Coronary artery (tissue), 2 donors: ENCODE measurements around the gene SDF4.

Source experiments
- DNase-seq: peaks from one replicate; pipeline ENCODE4 v3.0.0-alpha.2; 2017; ENCODE audit warnings: low spot score
- H3K27ac ChIP-seq, 2 donors: fragments of 200-600 bp; sonication (generic); one replicate each; pipeline ENCODE4 v1.5.1; 2016 to 2019
- H3K4me3 ChIP-seq: fragments of 200-600 bp; sonication (generic); 2 replicates; pipeline ENCODE4 v1.5.1; 2016; ENCODE audit warnings: mild to moderate bottlenecking, moderate library complexity
- TF ChIP-seq, protein P1 (sequence below): fragments of 200-600 bp; sonication (generic); IDR thresholded peaks from one replicate; pipeline ENCODE4 v1.5.1; 2019; ENCODE audit warnings: antibody characterized with exemption

Gene SDF4

DNA sequence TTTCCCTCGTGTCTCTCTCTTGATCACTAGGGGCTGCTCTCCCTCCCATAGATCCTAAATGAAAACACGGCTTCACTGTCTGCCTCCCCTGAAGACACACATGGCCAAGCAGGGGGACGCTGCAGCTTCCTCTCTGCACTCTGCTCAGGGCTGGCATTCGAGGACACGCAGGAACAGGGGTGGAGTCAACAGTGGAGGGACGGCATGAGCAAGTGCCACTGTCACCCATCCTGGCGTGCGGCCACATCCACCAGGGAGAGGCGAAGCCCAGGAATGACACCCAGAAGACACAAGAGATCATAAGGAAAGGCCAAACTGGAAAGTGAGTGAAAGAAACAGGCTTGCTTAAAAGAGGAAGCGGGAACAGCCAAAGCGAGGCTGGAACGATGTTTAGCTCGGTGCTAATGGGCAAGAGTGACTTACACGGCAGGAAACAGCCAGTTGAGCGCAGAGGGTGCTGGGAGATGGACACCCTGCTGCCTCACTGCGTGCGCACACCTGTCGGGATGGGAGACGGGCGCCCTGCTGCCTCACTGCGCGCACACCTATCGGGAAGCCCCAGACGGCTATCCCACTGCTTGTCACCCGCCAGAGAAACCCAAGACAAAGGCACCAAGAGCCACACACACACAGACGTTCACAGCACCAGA lies 28.3 kb upstream of the SDF4 start:
- H3K27ac ChIP-seq = no peak overlapping the region
- H3K4me3 ChIP-seq = no peak overlapping the region
- TF ChIP-seq, protein P1, sequence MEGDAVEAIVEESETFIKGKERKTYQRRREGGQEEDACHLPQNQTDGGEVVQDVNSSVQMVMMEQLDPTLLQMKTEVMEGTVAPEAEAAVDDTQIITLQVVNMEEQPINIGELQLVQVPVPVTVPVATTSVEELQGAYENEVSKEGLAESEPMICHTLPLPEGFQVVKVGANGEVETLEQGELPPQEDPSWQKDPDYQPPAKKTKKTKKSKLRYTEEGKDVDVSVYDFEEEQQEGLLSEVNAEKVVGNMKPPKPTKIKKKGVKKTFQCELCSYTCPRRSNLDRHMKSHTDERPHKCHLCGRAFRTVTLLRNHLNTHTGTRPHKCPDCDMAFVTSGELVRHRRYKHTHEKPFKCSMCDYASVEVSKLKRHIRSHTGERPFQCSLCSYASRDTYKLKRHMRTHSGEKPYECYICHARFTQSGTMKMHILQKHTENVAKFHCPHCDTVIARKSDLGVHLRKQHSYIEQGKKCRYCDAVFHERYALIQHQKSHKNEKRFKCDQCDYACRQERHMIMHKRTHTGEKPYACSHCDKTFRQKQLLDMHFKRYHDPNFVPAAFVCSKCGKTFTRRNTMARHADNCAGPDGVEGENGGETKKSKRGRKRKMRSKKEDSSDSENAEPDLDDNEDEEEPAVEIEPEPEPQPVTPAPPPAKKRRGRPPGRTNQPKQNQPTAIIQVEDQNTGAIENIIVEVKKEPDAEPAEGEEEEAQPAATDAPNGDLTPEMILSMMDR = no peak
- DNase-seq = no peak

DNA sequence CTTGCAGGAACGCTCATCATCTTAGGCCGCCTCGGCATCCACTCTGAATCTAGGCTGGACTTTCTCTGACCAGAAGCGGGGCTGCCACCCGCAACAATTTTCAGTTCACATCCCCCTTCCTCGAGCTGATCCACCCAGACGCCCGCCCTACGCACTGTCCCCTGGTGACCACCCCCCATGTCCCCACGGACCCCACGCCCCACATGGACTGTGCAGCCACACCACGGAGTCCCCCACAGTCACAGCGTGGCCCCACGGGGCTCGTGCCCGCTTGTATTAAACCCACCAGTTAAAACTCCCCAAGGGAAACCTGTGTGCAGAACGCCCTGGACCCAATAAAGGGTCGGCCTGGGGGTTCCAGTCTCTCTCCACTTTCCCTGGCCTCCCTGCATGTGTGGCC lies 27.7 kb upstream of the SDF4 start:
- no peak overlapping the region for H3K4me3 ChIP-seq
- DNase-seq = no peak
- no peak overlapping the region for H3K27ac ChIP-seq
- TF ChIP-seq, protein P1 = no peak

DNA sequence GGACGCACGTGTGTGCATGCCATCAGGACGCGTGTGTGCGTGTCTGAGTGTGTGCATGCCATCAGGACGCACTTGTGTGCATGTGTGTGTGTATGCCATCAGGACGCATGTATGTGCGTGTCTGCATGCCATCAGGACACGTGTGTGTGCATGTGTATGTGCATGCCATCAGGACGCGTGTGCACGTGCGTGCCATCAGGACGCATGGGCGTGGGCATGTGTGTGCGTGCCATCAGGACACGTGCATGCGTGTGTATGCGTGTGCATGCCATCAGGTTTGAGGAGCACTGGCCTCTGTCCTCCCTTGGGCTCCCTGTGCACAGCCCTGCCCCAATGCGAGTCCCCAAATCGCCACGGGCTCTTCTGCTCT lies 27.3 kb upstream of the SDF4 start:
- TF ChIP-seq, protein P1 = no peak
- Histone ChIP-seq H3K4me3 (no peak overlapping the region), H3K27ac (no peak overlapping the region)
- no peak for DNase-seq

- no peak for DNase-seq
- TF ChIP-seq, protein P1 = no peak
- Histone ChIP-seq H3K27ac (no peak overlapping the region), H3K4me3 (no peak overlapping the region)
These were observed 25.4 kb upstream of the SDF4 start for GRCh38 chr1:1256956-1257871.

- Histone ChIP-seq H3K27ac (no peak overlapping the region), H3K4me3 (no peak overlapping the region)
- no peak for DNase-seq
- TF ChIP-seq, protein P1 = no peak
These were observed 23.8 kb upstream of the SDF4 start for GRCh38 chr1:1255611-1256010.

DNA sequence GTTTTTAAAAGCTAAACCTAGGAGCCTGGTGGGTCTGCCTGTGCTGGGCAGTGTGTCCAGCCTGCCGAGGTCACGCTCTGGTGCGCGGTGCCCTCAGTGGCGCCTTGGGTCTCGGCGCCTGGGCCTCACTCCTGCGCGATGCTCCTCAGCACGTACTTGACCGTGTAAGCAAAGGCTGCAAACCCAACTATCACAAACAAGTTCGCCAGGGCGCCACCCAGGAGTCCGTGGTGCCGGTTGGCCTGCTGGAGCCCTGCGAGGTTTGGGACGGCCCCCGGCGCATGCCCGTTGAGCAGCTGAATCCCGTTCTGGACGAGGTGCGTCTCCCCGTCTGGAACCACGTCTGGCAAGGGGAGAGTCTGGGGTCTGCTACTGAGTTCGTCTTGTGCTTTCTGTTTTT lies 23.3 kb upstream of the SDF4 start:
- H3K4me3 ChIP-seq = no peak overlapping the region
- no peak overlapping the region for H3K27ac ChIP-seq
- TF ChIP-seq, protein P1 = no peak
- DNase-seq = no peak

DNA sequence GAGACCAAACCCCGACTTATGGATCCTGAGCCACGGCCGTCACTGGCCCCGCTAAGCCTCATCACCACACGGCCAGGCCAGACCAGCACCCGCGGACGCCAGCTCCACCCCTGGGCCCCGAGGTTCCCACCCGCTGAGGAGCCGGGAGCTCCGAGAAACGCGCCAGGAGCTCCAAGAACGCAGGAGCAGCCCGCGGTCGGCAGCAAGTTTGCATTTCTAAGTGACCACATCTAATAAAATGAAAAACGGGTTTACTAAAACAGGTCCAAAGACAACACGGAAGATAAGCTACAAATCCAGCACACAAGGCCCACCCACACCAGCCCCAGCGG lies 22.8 kb upstream of the SDF4 start:
- no peak overlapping the region for H3K4me3 ChIP-seq
- H3K27ac ChIP-seq = no peak overlapping the region
- TF ChIP-seq, protein P1 = no peak
- no peak for DNase-seq
